CD14-positive monocyte (primary cell): Measurements from ENCODE around the gene SVIL. TPM values are rescaled to one million over a fixed set of nuclear protein-coding genes. Genes with fewer than 3 reads are reported as not detected.

ENCODE experiments used
- DNase-seq, 3 donors: peaks; one replicate each; pipeline ENCODE4 v3.0.0-alpha.2; 2011 to 2022
- H2AFZ ChIP-seq: 2 replicates; pipeline ENCODE4 v1.6.0; 2012; ENCODE audit warnings: mild to moderate bottlenecking, low read depth, low read length, inconsistent platforms; ENCODE audit not compliant: insufficient read depth, poor library complexity, severe bottlenecking
- H3K27ac ChIP-seq, 2 donors: 1 replicate in 1 of 2; 2 replicates in 1 of 2; pipeline ENCODE4 v1.5.1; 2012 to 2013; ENCODE audit warnings: low read length in 2 of 2, control low read depth in 1 of 2, inconsistent platforms in 1 of 2, low read depth in 1 of 2, mild to moderate bottlenecking in 1 of 2
- H3K27me3 ChIP-seq, 2 donors: one replicate each; pipeline versions ENCODE4 v1.6.0 to v1.6.1; 2011 to 2013; ENCODE audit warnings: low read length in 2 of 2; ENCODE audit not compliant: control insufficient read depth in 2 of 2, insufficient read depth in 2 of 2
- H3K36me3 ChIP-seq, 2 donors: replicated peaks in 1 of 2; 1 replicate in 1 of 2; 2 replicates in 1 of 2; pipeline versions ENCODE4 v1.5.1 to v1.6.1; 2012 to 2013; ENCODE audit warnings: low read length in 2 of 2, control low read depth in 1 of 2, inconsistent platforms in 1 of 2, mild to moderate bottlenecking in 1 of 2; ENCODE audit not compliant: insufficient read depth in 2 of 2, control insufficient read depth in 1 of 2
- H3K4me1 ChIP-seq, 2 donors: 1 replicate in 1 of 2; 2 replicates in 1 of 2; pipeline versions ENCODE4 v1.5.1 to v1.6.1; 2012 to 2013; ENCODE audit warnings: low read length in 2 of 2, control low read depth in 1 of 2, inconsistent platforms in 1 of 2, mild to moderate bottlenecking in 1 of 2, moderate library complexity in 1 of 2; ENCODE audit not compliant: insufficient read depth in 2 of 2, control insufficient read depth in 1 of 2
- H3K4me2 ChIP-seq: replicated peaks from 2 replicates; pipeline ENCODE3; 2012; ENCODE audit warnings: low read length, moderate library complexity, mild to moderate bottlenecking; ENCODE audit not compliant: poor library complexity, severe bottlenecking; ENCODE audit errors: extremely low read depth
- H3K4me3 ChIP-seq, 3 experiments: fragments of 200-600 bp in 1 of 3; sonication (generic) in 1 of 3; replicated peaks in 1 of 3; 1 replicate in 2 of 3; 2 replicates in 1 of 3; pipeline ENCODE4 v1.5.1; 2011 to 2013; ENCODE audit warnings: low read length in 3 of 3, mild to moderate bottlenecking in 3 of 3, control low read depth in 2 of 3, low read depth in 2 of 3, inconsistent platforms in 1 of 3, moderate library complexity in 1 of 3
- H3K79me2 ChIP-seq: 2 replicates; pipeline ENCODE4 v1.6.0; 2012; ENCODE audit warnings: mild to moderate bottlenecking, control low read depth, inconsistent platforms, low read length, moderate library complexity; ENCODE audit not compliant: insufficient read depth
- H3K9ac ChIP-seq: 2 replicates; pipeline ENCODE4 v1.6.0; 2017; ENCODE audit warnings: low read length, mild to moderate bottlenecking; ENCODE audit not compliant: insufficient read depth, poor library complexity, severe bottlenecking
- H3K9me3 ChIP-seq, 2 donors: replicated peaks in 1 of 2; 1 replicate in 1 of 2; 2 replicates in 1 of 2; pipeline versions ENCODE4 v1.5.1 to v1.6.1; 2012 to 2013; ENCODE audit warnings: low read length in 2 of 2, control low read depth in 1 of 2; ENCODE audit not compliant: control insufficient read depth in 1 of 2, insufficient read depth in 1 of 2
- H4K20me1 ChIP-seq: 2 replicates; pipeline ENCODE4 v1.6.0; 2012; ENCODE audit warnings: mild to moderate bottlenecking, low read length, control low read depth, moderate library complexity; ENCODE audit not compliant: insufficient read depth
- H3K27ac Mint-ChIP-seq, 7 donors: one replicate each; pipeline ENCODE4 v1.8.0; 2020; ENCODE audit warnings: mild to moderate bottlenecking in 7 of 7, mixed read lengths in 7 of 7, moderate library complexity in 6 of 7, inconsistent platforms in 2 of 7
- H3K27me3 Mint-ChIP-seq, 3 donors: one replicate each; pipeline ENCODE4 v1.8.0; 2021 to 2022; ENCODE audit warnings: low read depth in 3 of 3, mild to moderate bottlenecking in 3 of 3, mixed read lengths in 3 of 3, moderate library complexity in 3 of 3, inconsistent platforms in 1 of 3
- H3K36me3 Mint-ChIP-seq, 2 donors: one replicate each; pipeline ENCODE4 v1.8.0; 2020; ENCODE audit warnings: mixed read lengths in 2 of 2, inconsistent platforms in 1 of 2, mild to moderate bottlenecking in 1 of 2
- H3K4me1 Mint-ChIP-seq: one replicate; pipeline ENCODE4 v1.8.0; 2020; ENCODE audit warnings: mild to moderate bottlenecking, mixed read lengths
- H3K4me3 Mint-ChIP-seq, 2 donors: one replicate each; pipeline ENCODE4 v1.8.0; 2020; ENCODE audit warnings: mild to moderate bottlenecking in 2 of 2, mixed read lengths in 2 of 2, moderate library complexity in 1 of 2
- H3K9me3 Mint-ChIP-seq, 7 donors: one replicate each; pipeline ENCODE4 v1.8.0; 2020 to 2022; ENCODE audit warnings: mixed read lengths in 7 of 7, mild to moderate bottlenecking in 6 of 7, moderate library complexity in 6 of 7, inconsistent platforms in 2 of 7
- CTCF ChIP-seq: fragments of 200-600 bp; IDR thresholded peaks from one replicate; pipeline ENCODE4 v1.8.0; 2022; ENCODE audit warnings: antibody characterized with exemption, mild to moderate bottlenecking
- WGBS: methylation state at CpG from one replicate; pipeline ENCODE4 v1.1.5; 2013; ENCODE audit warnings: missing lambda C conversion rate; ENCODE audit not compliant: insufficient coverage; 5-methylcytosine and 5-hydroxymethylcytosine counted together
- intact Hi-C, 2 donors: fragments of 100-400 bp; cut with micrococcal nuclease; formaldehyde crosslinking; loops; one replicate each; pipeline versions ENCODE4 v1.15.0 to v1.15.1; 2023
- polyA plus RNA-seq, 3 donors: library from polyadenylated mRNA; depleted of rRNA in 1 of 3; unstranded in 2 of 3; stranded (reverse) in 1 of 3; fragments of 300-500 nt in 2 of 3; fragments of >200 nt in 1 of 3; fragmentation: Illumina TruSeq in 2 of 3; gene quantifications; 1 replicate in 2 of 3; 2 replicates in 1 of 3; pipeline ENCODE4 v1.2.3, GENCODE V29; 2012 to 2021

The SVIL gene
- polyA plus RNA-seq, 3 donors, result 2.1 to 14.3 (median 5.8) TPM

- Mint-ChIP-seq H3K9me3 (no peaks in the 10 kb centered on the region), H3K4me3 (peak overlapping the region in 1 of 2 donors; percentile 45), H3K27me3 (peaks cover 0 to 2% (median 1%) of the 10 kb centered on the region in 3 donors), H3K4me1 (peaks cover 46% of the 10 kb centered on the region), H3K36me3 (peaks cover 43 to 68% of the 10 kb centered on the region in 2 donors), H3K27ac (peak overlapping the region; percentile 68 to 95 (median 82))
- no peaks in the 10 kb centered on the region for H3K9me3 ChIP-seq
- no peak overlapping the region for H2AFZ ChIP-seq
- peaks cover 0 to 16% of the 10 kb centered on the region in 2 donors for H3K36me3 ChIP-seq
- peaks cover 13% of the 10 kb centered on the region for H3K79me2 ChIP-seq
- peak overlapping the region; percentile 24 for H3K4me2 ChIP-seq
- intact Hi-C loops, result loop anchor here in 1 of 2 donors (2.0 kb wide), 1 partner anchor 14 kb away; no protein-coding TSS in a partner anchor
- no peak overlapping the region for H3K4me3 ChIP-seq
- H3K27ac ChIP-seq, result peak overlapping the region in 1 of 2 donors; percentile 60
- H3K4me1 ChIP-seq, result peaks cover 11 to 16% of the 10 kb centered on the region in 2 donors
- 100% methylated on average over 1 of the region's 3 CpGs for WGBS
- H3K27me3 ChIP-seq, result no peaks in the 10 kb centered on the region
- H3K9ac ChIP-seq, result peak overlapping the region; percentile 19
- H4K20me1 ChIP-seq, result peaks cover 3% of the 10 kb centered on the region
- no peak for DNase-seq
- TF ChIP-seq CTCF, result no peak
Measured at GRCh38 chr10:29646960-29647461, 12.2 kb upstream of the SVIL start.

- peak overlapping the region; percentile 24 for H3K4me2 ChIP-seq
- H3K4me1 Mint-ChIP-seq, result peaks cover 40% of the 10 kb centered on the region
- peaks cover 11 to 16% of the 10 kb centered on the region in 2 donors for H3K4me1 ChIP-seq
- peak overlapping the region in 1 of 2 donors; percentile 60 for H3K27ac ChIP-seq
- H3K9ac ChIP-seq, result peak overlapping the region; percentile 19
- peak; percentile 59 to 81 (median 75) for DNase-seq
- peaks cover 3% of the 10 kb centered on the region for H4K20me1 ChIP-seq
- H3K27me3 Mint-ChIP-seq, result peaks cover 0 to 2% (median 1%) of the 10 kb centered on the region in 3 donors
- no peak overlapping the region for H2AFZ ChIP-seq
- TF ChIP-seq CTCF, result no peak
- peak overlapping the region; percentile 12 to 58 for H3K4me3 Mint-ChIP-seq
- H3K9me3 Mint-ChIP-seq, result no peaks in the 10 kb centered on the region
- intact Hi-C loops, result loop anchor here in 1 of 2 donors (2.0 kb wide), 1 partner anchor 14 kb away; no protein-coding TSS in a partner anchor
- H3K79me2 ChIP-seq, result peaks cover 13% of the 10 kb centered on the region
- H3K36me3 Mint-ChIP-seq, result peaks cover 44 to 63% of the 10 kb centered on the region in 2 donors
- peaks cover 0 to 16% of the 10 kb centered on the region in 2 donors for H3K36me3 ChIP-seq
- no peak overlapping the region for H3K4me3 ChIP-seq
- WGBS, result 57% methylated on average over 5 of the region's 8 CpGs
- peak overlapping the region; percentile 68 to 95 (median 82) for H3K27ac Mint-ChIP-seq
- H3K9me3 ChIP-seq, result no peaks in the 10 kb centered on the region
- no peaks in the 10 kb centered on the region for H3K27me3 ChIP-seq
Measured at GRCh38 chr10:29646238-29646902, 11.6 kb upstream of the SVIL start.
